ES-I3 (cell line): ENCODE results near the gene IFI35.
"Not testable (repeated sequence)": the region's sequence is repeated elsewhere in the genome, so short reads cannot be mapped to it uniquely, and the experiment has no call there.

Experiments used
- H3K36me3 ChIP-seq: 2 replicates; pipeline ENCODE4 v1.6.1; 2013; ENCODE audit warnings: mild to moderate bottlenecking, low read length, control low read depth, moderate library complexity; ENCODE audit not compliant: insufficient read depth
- H3K4me1 ChIP-seq: 2 replicates; pipeline ENCODE4 v1.6.1; 2013; ENCODE audit warnings: mild to moderate bottlenecking, control low read depth, low read length; ENCODE audit not compliant: insufficient read depth
- H3K9ac ChIP-seq: 2 replicates; pipeline ENCODE4 v1.6.1; 2013; ENCODE audit warnings: low read depth, mild to moderate bottlenecking, low read length, moderate library complexity
- H3K9me3 ChIP-seq: 2 replicates; pipeline ENCODE4 v1.6.1; 2013; ENCODE audit warnings: mild to moderate bottlenecking, low read length, moderate library complexity; ENCODE audit not compliant: control insufficient read depth, insufficient read depth

IFI35 gene

GRCh38 chr17:42989141-42989540 is 17.4 kb upstream of the IFI35 start:
- Histone ChIP-seq H3K9ac (no peak overlapping the region), H3K9me3 (no peaks in the 10 kb centered on the region), H3K4me1 (no peaks in the 10 kb centered on the region), H3K36me3 (peaks cover 35% of the 10 kb centered on the region)

- Histone ChIP-seq H3K36me3 (peaks cover 35% of the 10 kb centered on the region), H3K4me1 (no peaks in the 10 kb centered on the region), H3K9me3 (no peaks in the 10 kb centered on the region), H3K9ac (no peak overlapping the region)
Observed at GRCh38 chr17:42989726-42990652, 16.6 kb upstream of the IFI35 start.

- Histone ChIP-seq H3K36me3 (peaks cover 32% of the 10 kb centered on the region), H3K4me1 (no peaks in the 10 kb centered on the region)
Observed at GRCh38 chr17:42991471-42991870, 15.1 kb upstream of the IFI35 start.

GRCh38 chr17:42992872-42993271 is 13.7 kb upstream of the IFI35 start:
- Histone ChIP-seq H3K36me3 (peaks cover 30% of the 10 kb centered on the region), H3K9ac (no peak overlapping the region), H3K9me3 (no peaks in the 10 kb centered on the region), H3K4me1 (0 out of 2 replicates have a peak, but pooled peaks cover 5% of the 10 kb centered on the region)

More at GRCh38 chr17:42991471-42991870, 15.1 kb upstream of the IFI35 start:
- H3K9me3 ChIP-seq = no peaks in the 10 kb centered on the region
- no peak overlapping the region for H3K9ac ChIP-seq

- H3K9ac ChIP-seq, H3K9me3 ChIP-seq: not testable (repeated sequence)
- H3K36me3 ChIP-seq = peaks cover 22% of the 10 kb centered on the region
Observed at GRCh38 chr17:42993913-42994312, 12.7 kb upstream of the IFI35 start.

GRCh38 chr17:42997390-42997983 is 9.1 kb upstream of the IFI35 start:
- Histone ChIP-seq H3K36me3 (peaks cover 27% of the 10 kb centered on the region), H3K9me3 (no peaks in the 10 kb centered on the region), H3K4me1 (peaks cover 15% of the 10 kb centered on the region; the same call in 1 of the 2 replicates), H3K9ac (peak overlapping the region; percentile 41; the same call in 1 of the 2 replicates)

More at GRCh38 chr17:42993913-42994312, 12.7 kb upstream of the IFI35 start:
- H3K4me1 ChIP-seq = not testable (repeated sequence)

GRCh38 chr17:42997984-42998938 is 8.3 kb upstream of the IFI35 start, which contains the start of gene RPL27:
Gene RPL27, plus strand, starts transcription at chr17:42998419. Its CDS starts 332 bp downstream, at chr17:42998751.
- H3K9ac ChIP-seq = peak within 1 kb of the TSS; percentile 81
- H3K4me1 ChIP-seq = peaks cover 15% of the 10 kb centered on the region; the same call in 1 of the 2 replicates
- peaks cover 31% of the 10 kb centered on the region for H3K36me3 ChIP-seq
- no peaks in the 10 kb centered on the region for H3K9me3 ChIP-seq

GRCh38 chr17:42999003-42999525 is 7.5 kb upstream of the IFI35 start:
- H3K9ac ChIP-seq = peak overlapping the region; percentile 81
- no peaks in the 10 kb centered on the region for H3K9me3 ChIP-seq
- peaks cover 31% of the 10 kb centered on the region for H3K36me3 ChIP-seq
- H3K4me1 ChIP-seq = peaks cover 15% of the 10 kb centered on the region; the same call in 1 of the 2 replicates

- not testable (repeated sequence) for H3K9me3 ChIP-seq, H3K9ac ChIP-seq
- H3K36me3 ChIP-seq = peaks cover 31% of the 10 kb centered on the region
- peaks cover 15% of the 10 kb centered on the region; the same call in 1 of the 2 replicates for H3K4me1 ChIP-seq
Observed at GRCh38 chr17:43000894-43001293, 5.7 kb upstream of the IFI35 start.

GRCh38 chr17:43003542-43004172 is 2.9 kb upstream of the IFI35 start:
- Histone ChIP-seq H3K4me1 (peaks cover 10% of the 10 kb centered on the region; the same call in 1 of the 2 replicates), H3K9me3 (no peaks in the 10 kb centered on the region), H3K9ac (no peak overlapping the region), H3K36me3 (peaks cover 31% of the 10 kb centered on the region)

- no peak overlapping the region for H3K9ac ChIP-seq
- H3K9me3 ChIP-seq = no peaks in the 10 kb centered on the region
- H3K4me1 ChIP-seq = peaks cover 26% of the 10 kb centered on the region; the same call in 1 of the 2 replicates
- H3K36me3 ChIP-seq = no peaks in the 10 kb centered on the region
Observed at GRCh38 chr17:43010667-43011308, 4.2 kb downstream of the IFI35 start.

GRCh38 chr17:43011728-43012472 is 5.3 kb downstream of the IFI35 start:
- no peaks in the 10 kb centered on the region for H3K9me3 ChIP-seq
- H3K9ac ChIP-seq = no peak overlapping the region
- H3K4me1 ChIP-seq = peaks cover 33% of the 10 kb centered on the region; the same call in 1 of the 2 replicates
- H3K36me3 ChIP-seq = peaks cover 8% of the 10 kb centered on the region; the same call in 1 of the 2 replicates
